GM12878 (cell line): ENCODE measurements around the gene NISCH.

Source experiments
- BCL11A ChIP-seq: IDR thresholded peaks from 2 replicates; pipeline ENCODE4 v1.6.1; 2011; ENCODE audit warnings: low read depth, low read length
- CREB1 ChIP-seq: IDR thresholded peaks from 2 replicates; pipeline ENCODE4 v1.6.1; 2012; ENCODE audit warnings: low read depth, mild to moderate bottlenecking, inconsistent platforms
- EZH2 ChIP-seq: IDR thresholded peaks from 2 replicates; pipeline ENCODE4 v1.6.1; 2012; ENCODE audit warnings: low read depth, mild to moderate bottlenecking, control low read depth, inconsistent platforms, low read length, borderline replicate concordance; ENCODE audit not compliant: control insufficient read depth
- KDM1A ChIP-seq: fragments of 200-600 bp; sonication (generic); IDR thresholded peaks from 2 replicates; pipeline ENCODE4 v1.6.1; 2016; ENCODE audit warnings: borderline replicate concordance
- MTA2 ChIP-seq: fragments of 450-650 bp; IDR thresholded peaks from 2 replicates; pipeline ENCODE4 v1.6.1; 2016; ENCODE audit warnings: low read depth, mild to moderate bottlenecking, moderate library complexity
- NFIC ChIP-seq: IDR thresholded peaks from 2 replicates; pipeline ENCODE4 v1.6.1; 2012; ENCODE audit warnings: low read depth, mild to moderate bottlenecking, inconsistent platforms, low read length, moderate library complexity
- NR2C2 ChIP-seq: IDR thresholded peaks from 2 replicates; pipeline ENCODE4 v1.6.1; 2011; ENCODE audit warnings: borderline replicate concordance, low read depth; ENCODE audit not compliant: control insufficient read depth, insufficient read length
- YY1 ChIP-seq: IDR thresholded peaks from 2 replicates; pipeline ENCODE4 v1.6.1; 2011; ENCODE audit warnings: low read depth, mild to moderate bottlenecking, low read length
- TF ChIP-seq, protein P1 (sequence below), 3 experiments: IDR thresholded peaks in 2 of 3; conservative IDR thresholded peaks in 1 of 3; 2 replicates each; pipeline ENCODE4 v1.5.1; 2011; ENCODE audit warnings: low read depth in 3 of 3, low read length in 3 of 3, mild to moderate bottlenecking in 3 of 3, control low read depth in 2 of 3, moderate library complexity in 2 of 3, inconsistent platforms in 1 of 3, mixed read lengths in 1 of 3; ENCODE audit not compliant: control insufficient read depth in 2 of 3, insufficient read depth in 1 of 3; ENCODE audit errors: extremely low read depth in 1 of 3
- TF ChIP-seq, protein P2 (sequence below): IDR thresholded peaks from 2 replicates; pipeline ENCODE4 v1.6.1; 2012; ENCODE audit warnings: low read length, inconsistent platforms
- TF ChIP-seq, protein P3 (sequence below): fragments of 450-650 bp; IDR thresholded peaks from 2 replicates; pipeline ENCODE4 v1.6.1; 2018; ENCODE audit warnings: mild to moderate bottlenecking, low read depth, moderate library complexity; ENCODE audit not compliant: partially characterized antibody
- TF ChIP-seq, protein P4 (sequence below): IDR thresholded peaks from 2 replicates; pipeline ENCODE4 v1.6.1; 2012; ENCODE audit warnings: low read depth, low read length, improper control_type of control experiment
- TF ChIP-seq, protein P5 (sequence below): fragments of 450-650 bp; conservative IDR thresholded peaks from 2 replicates; pipeline ENCODE4 v1.6.1; 2017; ENCODE audit warnings: mild to moderate bottlenecking, moderate library complexity

DNA sequence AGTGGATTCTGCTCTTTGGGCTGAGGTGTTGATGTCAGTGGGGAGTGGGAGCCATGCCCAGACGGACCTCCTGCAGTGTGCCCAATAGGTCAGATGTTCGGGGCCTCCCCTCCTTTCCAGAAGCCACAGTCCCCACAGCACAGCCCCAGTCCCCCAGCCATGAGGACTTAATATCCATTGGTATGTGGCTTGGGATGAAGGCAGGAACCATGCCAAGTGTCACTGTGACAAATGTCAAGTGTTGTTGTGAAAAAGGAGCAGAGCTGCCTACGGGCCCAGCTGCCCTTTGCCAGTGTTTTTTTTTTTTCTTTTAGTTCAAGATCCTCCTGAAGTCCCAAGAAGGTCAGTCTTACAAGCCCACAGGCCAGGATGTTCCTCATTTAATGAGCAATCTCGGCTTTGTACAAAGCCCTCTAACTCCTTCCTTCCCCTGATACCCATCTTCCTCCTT is 22.7 kb upstream of the NISCH start:
- TF ChIP-seq NR2C2 (no peak), EZH2 (no peak), NFIC (no peak), BCL11A (no peak), KDM1A (no peak), MTA2 (no peak), CREB1 (no peak), YY1 (no peak)
- TF ChIP-seq, protein P1, sequence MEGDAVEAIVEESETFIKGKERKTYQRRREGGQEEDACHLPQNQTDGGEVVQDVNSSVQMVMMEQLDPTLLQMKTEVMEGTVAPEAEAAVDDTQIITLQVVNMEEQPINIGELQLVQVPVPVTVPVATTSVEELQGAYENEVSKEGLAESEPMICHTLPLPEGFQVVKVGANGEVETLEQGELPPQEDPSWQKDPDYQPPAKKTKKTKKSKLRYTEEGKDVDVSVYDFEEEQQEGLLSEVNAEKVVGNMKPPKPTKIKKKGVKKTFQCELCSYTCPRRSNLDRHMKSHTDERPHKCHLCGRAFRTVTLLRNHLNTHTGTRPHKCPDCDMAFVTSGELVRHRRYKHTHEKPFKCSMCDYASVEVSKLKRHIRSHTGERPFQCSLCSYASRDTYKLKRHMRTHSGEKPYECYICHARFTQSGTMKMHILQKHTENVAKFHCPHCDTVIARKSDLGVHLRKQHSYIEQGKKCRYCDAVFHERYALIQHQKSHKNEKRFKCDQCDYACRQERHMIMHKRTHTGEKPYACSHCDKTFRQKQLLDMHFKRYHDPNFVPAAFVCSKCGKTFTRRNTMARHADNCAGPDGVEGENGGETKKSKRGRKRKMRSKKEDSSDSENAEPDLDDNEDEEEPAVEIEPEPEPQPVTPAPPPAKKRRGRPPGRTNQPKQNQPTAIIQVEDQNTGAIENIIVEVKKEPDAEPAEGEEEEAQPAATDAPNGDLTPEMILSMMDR (IDR thresholded peaks at IDR 0.05 in 2 of 3, conservative IDR thresholded peaks at IDR 0.05 in 1 of 3; ENCODE audit: control insufficient read depth in 2 of 3, extremely low read depth in 1 of 3, insufficient read depth in 1 of 3, low read depth in 3 of 3, low read length in 3 of 3), result no peak
- TF ChIP-seq, protein P2, sequence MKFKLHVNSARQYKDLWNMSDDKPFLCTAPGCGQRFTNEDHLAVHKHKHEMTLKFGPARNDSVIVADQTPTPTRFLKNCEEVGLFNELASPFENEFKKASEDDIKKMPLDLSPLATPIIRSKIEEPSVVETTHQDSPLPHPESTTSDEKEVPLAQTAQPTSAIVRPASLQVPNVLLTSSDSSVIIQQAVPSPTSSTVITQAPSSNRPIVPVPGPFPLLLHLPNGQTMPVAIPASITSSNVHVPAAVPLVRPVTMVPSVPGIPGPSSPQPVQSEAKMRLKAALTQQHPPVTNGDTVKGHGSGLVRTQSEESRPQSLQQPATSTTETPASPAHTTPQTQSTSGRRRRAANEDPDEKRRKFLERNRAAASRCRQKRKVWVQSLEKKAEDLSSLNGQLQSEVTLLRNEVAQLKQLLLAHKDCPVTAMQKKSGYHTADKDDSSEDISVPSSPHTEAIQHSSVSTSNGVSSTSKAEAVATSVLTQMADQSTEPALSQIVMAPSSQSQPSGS, result no peak
- TF ChIP-seq, protein P3, sequence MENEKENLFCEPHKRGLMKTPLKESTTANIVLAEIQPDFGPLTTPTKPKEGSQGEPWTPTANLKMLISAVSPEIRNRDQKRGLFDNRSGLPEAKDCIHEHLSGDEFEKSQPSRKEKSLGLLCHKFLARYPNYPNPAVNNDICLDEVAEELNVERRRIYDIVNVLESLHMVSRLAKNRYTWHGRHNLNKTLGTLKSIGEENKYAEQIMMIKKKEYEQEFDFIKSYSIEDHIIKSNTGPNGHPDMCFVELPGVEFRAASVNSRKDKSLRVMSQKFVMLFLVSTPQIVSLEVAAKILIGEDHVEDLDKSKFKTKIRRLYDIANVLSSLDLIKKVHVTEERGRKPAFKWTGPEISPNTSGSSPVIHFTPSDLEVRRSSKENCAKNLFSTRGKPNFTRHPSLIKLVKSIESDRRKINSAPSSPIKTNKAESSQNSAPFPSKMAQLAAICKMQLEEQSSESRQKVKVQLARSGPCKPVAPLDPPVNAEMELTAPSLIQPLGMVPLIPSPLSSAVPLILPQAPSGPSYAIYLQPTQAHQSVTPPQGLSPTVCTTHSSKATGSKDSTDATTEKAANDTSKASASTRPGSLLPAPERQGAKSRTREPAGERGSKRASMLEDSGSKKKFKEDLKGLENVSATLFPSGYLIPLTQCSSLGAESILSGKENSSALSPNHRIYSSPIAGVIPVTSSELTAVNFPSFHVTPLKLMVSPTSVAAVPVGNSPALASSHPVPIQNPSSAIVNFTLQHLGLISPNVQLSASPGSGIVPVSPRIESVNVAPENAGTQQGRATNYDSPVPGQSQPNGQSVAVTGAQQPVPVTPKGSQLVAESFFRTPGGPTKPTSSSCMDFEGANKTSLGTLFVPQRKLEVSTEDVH, result no peak
- TF ChIP-seq, protein P4, sequence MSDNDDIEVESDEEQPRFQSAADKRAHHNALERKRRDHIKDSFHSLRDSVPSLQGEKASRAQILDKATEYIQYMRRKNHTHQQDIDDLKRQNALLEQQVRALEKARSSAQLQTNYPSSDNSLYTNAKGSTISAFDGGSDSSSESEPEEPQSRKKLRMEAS, result no peak
- TF ChIP-seq, protein P5, sequence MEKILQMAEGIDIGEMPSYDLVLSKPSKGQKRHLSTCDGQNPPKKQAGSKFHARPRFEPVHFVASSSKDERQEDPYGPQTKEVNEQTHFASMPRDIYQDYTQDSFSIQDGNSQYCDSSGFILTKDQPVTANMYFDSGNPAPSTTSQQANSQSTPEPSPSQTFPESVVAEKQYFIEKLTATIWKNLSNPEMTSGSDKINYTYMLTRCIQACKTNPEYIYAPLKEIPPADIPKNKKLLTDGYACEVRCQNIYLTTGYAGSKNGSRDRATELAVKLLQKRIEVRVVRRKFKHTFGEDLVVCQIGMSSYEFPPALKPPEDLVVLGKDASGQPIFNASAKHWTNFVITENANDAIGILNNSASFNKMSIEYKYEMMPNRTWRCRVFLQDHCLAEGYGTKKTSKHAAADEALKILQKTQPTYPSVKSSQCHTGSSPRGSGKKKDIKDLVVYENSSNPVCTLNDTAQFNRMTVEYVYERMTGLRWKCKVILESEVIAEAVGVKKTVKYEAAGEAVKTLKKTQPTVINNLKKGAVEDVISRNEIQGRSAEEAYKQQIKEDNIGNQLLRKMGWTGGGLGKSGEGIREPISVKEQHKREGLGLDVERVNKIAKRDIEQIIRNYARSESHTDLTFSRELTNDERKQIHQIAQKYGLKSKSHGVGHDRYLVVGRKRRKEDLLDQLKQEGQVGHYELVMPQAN, result no peak
